HG03095 (cell line): Measurements from ENCODE around the gene EXOG.

Source experiments
- ATAC-seq: cut with Tn5 transposase; IDR thresholded peaks from one replicate; pipeline ENCODE4 v1.9.1; 2021; ENCODE audit warnings: moderate library complexity; ENCODE audit not compliant: unreplicated experiment

Gene EXOG

GRCh38 chr3:38507120-38507519 lies 11.0 kb downstream of the EXOG start:
- peak; percentile 96 for ATAC-seq

- no peak for ATAC-seq
These were observed 13.6 kb downstream of the EXOG start for GRCh38 chr3:38509732-38510131.

DNA sequence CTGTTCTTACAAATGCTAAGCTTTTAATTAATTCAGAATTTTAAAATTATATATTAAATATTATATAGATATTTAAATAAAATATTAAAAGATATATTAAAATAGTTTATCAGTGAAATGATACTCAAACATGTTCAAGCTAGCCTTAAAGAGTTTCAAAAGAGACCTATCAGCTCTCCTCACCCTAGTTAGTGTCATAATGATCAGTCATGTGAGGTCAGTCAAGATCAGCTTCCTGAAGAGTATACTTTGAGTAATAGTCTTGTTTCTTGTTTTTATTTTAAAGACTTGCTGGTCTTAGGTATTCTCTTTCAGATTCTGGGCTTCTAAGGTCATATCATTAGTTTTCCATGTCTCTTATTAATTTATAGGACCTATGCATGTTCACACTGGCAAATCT lies 14.5 kb downstream of the EXOG start:
- ATAC-seq, result no peak

DNA sequence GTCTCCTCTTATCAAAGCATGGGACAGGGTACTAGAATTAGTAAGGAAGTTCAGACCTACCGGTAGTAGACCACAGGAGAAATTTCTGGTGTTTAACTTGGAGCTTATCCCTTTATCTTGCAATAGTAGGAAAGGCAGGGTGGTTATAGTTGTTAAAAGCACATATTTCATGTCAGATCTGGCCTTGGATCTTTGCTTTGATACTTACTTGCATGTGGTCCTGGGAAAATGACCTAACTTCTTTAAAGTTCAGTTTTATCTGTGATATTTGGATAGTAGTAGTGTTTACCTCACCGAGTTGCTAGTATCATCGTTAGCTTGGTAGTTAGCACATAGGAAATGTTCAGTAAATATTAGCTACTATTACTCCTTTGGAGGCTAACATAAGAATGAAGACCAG lies 15.4 kb downstream of the EXOG start:
- ATAC-seq, result no peak

DNA sequence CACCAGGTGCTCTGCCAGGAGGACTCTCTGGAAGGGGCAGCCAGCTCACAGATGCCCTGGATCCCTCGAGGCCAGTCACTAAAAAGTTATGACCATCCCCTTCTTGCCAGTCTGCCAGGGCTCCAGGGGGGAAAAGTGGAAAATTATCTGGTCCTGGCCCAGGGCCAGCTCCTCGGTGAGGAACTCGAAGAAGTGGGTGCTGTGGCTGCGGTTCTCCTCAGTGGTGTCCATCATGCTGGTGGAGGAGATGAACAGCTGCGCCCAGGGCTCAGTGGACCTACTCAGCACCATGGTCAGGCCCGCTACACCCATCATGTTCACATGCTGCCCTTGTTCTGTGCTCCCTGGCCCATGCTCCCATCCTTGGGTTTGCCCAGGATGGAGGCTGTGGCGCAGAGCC lies 19.2 kb downstream of the EXOG start:
- ATAC-seq, result no peak

- ATAC-seq, result no peak
These were observed 20.5 kb downstream of the EXOG start for GRCh38 chr3:38516669-38517068.

- ATAC-seq, result no peak
These were observed 22.9 kb downstream of the EXOG start for GRCh38 chr3:38519000-38519399.

GRCh38 chr3:38519651-38520050 lies 23.5 kb downstream of the EXOG start:
- ATAC-seq, result no peak

DNA sequence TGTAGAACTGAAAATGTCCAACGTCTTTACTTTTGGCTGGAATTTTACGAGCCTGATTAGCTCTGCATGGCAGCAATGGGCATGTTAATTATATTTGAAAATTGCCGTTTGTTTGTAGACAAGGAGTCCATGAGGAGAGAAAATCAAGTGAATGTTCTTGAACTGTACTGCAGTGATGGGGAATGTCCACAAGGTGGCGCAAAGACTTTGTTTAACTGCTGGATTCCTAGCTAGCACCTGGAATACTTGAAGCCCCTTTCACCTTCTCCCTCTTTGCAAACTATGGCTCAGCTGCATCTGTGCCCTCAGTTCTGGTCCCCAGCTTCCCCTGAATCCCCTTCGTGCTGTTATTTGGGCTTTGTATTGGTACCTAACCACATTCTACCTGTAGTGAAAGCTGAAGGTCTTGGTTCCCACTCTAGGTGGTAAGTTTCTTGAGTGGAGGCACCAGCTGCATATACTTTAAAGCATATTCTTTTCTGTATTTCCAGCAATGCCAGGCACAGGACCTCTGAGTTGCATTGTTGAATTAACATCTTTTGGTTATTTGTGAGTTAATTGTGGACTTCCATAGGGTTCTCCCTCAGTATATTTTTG lies 25.3 kb downstream of the EXOG start:
- ATAC-seq, result peak; percentile 62

DNA sequence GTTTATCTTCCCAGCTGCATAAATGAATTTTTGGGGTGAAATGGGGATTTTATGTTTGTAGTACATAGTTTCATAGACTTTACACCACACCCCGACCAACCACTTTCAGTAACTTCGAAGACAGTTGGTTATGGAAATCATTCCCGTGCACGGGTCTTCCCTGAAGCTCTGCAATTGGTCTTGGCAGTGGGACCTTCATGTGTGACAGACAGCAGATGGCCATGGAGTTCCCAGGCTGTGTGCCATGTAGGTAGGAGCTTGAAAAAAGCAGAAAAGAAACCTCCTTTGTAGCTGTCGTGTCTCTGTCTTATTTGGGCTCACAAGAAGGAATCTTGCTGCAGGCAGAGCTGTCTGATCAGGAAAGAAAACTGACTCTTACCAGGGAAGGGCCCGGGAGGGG lies 25.9 kb downstream of the EXOG start:
- no peak for ATAC-seq

DNA sequence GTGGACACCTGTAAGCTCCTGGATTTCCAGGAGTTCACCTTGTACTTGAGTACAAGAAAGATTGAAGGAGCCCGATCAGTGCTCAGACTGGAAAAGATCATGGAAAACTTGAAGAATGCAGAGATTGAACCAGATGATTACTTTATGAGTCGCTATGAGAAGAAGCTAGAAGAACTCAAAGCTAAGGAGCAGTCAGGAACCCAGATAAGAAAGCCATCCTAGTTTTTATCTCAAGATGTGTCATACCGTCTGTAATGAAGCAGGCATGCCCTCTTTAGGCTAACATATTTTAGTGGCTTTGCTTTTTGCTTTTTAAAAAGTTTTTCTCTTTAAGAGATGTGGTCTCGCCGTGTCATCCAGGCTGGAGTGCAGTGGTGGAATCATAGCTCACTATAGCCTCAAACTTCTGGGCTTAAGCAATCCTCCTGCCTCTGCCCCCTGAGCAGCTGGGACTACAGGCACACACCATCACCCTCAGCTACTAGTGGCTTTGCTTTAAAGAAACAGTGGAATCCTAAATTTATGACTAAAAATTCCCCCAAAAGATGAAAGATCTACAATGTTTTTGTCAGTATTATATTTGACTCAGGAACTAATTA lies 28.1 kb downstream of the EXOG start:
- ATAC-seq, result no peak

DNA sequence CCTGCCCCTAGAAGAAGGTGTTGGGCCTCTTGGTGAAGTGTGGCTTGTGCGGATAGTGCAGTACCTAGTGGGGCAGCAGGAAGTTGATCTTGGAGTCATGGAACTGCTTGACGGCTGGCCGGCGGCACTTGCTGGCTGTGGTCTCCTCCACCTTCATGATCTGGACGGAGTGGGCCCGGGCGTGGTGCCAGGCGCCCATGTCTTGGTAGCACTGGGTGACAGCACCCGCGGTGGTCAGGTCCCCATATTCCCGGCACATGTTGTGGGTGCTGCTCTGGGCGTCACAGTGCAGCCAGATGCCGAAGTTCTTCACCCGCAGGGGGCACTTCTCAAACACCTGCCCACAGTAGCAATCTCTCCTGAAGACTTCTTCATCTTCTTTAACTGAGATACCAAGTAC lies 30.7 kb downstream of the EXOG start:
- no peak for ATAC-seq

- no peak for ATAC-seq
These were observed 32.3 kb downstream of the EXOG start for GRCh38 chr3:38528457-38528856.

DNA sequence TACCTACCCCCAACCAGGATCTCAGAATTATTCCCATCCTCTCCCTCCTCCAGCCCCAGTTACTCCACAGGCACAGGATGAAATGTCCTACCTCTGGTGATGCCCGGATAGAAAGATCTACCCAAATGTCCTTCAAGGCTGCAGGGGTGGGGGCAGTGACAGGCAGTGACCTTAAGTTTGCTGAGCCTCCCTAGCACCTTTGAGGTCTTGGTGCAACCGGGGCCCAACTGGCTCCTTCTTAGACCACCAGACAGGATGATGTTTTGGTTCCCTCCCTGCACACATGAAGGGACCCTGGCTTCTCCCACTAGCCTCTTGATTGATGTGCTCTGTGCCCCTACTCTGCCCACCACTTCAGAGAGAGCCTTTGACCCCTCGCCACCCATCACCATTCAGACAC lies 36.4 kb downstream of the EXOG start:
- ATAC-seq, result no peak

GRCh38 chr3:38533285-38533976 lies 37.3 kb downstream of the EXOG start:
- no peak for ATAC-seq

GRCh38 chr3:38534180-38534579 lies 38.0 kb downstream of the EXOG start:
- ATAC-seq, result no peak

GRCh38 chr3:38534604-38535003 lies 38.5 kb downstream of the EXOG start:
- no peak for ATAC-seq

GRCh38 chr3:38536671-38537070 lies 40.5 kb downstream of the EXOG start:
- ATAC-seq, result no peak

DNA sequence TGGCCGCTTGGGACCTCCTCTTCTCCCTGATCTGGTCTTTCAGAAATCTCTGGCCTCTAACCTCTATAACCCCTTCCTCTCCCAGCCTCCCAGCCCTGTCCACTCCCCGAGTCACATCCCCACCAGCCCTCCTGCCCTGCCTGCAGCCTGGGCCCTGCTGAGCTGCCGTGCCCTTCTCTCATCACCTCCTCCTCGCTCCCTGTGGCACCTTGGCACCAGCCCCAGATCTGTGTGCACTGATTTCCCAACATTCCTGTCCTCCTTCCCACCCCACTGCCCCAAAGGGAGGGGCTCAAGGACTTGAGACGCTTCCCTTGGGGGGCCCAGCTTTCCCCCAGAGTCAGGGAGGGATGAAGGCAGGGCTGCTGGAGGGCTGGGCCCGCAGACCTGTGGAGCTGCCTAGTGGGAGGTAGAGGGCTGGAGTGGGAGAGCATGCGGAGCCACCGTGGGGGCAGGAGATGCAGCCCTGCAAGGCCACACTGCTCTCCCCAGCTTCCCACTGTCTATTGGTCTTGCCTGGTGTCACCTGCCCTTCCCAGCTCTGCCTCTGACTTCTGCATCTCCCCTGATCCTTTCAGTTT lies 42.7 kb downstream of the EXOG start:
- ATAC-seq, result no peak

DNA sequence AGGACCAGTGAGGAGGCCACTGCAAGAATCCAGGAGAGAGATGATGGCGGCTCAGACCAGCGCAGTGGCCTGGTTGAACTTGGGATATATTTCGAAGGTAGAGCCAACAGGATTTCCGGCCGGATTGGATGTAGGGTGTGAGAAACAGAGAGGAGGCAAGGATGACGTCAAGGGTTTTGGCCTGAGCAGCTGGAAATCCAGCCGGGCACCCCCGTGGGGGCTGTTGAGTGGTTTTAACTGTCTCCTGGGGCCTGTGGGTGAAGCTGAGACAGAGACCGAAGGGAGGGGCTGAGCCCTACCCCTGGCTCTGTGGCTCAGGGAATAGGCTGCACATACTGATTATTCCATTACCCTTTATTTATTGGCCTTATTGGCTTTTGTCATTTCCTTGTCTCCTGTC lies 45.7 kb downstream of the EXOG start:
- ATAC-seq, result no peak

DNA sequence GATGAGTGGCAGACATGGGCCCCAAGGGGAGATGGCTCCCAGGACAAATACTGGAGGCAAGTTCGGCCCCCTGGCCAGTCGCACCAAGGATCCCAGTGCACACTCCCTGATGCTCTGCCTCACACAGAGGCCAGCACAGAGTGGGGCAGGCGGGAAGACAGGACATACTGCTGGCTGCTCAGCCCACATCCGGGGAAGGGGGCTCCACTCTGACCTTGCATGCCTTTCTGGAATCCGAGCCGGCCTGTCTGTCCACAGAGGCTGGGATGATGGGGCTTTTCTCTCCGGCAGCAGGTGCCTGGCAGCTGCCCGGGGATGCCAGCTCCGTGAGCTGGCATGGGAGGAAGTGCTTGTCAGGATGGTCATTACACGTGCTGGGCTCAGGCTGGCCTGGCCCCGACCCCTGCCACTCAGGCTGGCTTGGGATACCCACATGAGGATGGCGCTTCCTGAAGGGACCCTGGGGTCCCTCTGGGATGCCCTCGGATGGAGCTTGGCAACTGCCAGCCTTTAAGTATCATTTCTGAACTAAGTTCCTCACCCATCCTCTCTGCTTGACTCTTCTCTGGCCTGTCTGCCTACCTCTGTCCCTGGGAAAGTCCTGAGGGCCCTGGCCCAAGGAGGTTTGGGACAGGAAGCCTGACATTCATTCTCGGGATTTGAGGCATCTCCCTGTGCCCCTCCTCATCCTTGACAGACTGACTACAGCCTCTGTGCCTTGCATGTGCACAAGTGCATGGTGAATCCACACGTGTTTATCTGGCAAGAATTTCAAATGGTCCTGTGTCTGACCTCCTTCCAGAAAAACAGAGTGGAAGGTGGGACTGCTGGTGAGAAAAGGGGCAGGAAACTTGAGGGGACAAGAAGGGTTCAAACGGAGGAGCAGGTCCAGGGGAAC lies 46.5 kb downstream of the EXOG start:
- ATAC-seq, result no peak
